Cardiac fibroblast (primary cell): ENCODE results near the gene RYR1.
"Not testable (repeated sequence)": the region's sequence is repeated elsewhere in the genome, so short reads cannot be mapped to it uniquely, and the experiment has no call there.

Experiments
- DNase-seq, 2 donors: peaks; one replicate each; pipeline versions ENCODE4 v3.0.0 to v3.0.0-alpha.2; 2010; ENCODE audit warnings: low read depth in 2 of 2
- H3K4me3 ChIP-seq, 2 donors: replicated peaks in 1 of 2; 1 replicate in 1 of 2; 2 replicates in 1 of 2; pipeline ENCODE4 v1.5.1; 2011; ENCODE audit warnings: low read depth in 2 of 2, low read length in 2 of 2, mild to moderate bottlenecking in 2 of 2, moderate library complexity in 1 of 2
- TF ChIP-seq, protein P1 (sequence below): IDR thresholded peaks from one replicate; pipeline ENCODE4 v1.5.1; 2011; ENCODE audit warnings: low read depth, mild to moderate bottlenecking, low read length, inconsistent platforms

The RYR1 gene

DNA sequence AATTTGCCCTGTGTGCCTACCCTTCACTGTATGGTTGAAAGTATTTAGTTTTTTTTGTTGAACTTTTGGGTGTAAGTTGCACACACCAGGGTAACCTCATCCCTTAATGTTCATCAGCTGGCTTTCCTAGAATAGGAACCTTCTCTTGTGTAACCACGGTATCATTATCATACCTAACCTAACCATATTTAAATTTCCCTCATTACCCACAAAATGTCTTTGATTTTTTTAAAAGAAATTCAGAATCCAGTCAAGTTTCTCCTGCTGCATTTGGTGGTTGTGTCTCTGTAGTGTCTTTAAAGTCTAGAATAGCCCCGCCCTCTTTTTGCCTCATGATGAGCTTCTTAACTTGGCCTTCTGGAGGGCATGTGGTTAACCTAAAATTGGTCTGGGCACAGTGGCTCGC, 80.3 kb downstream of the RYR1 start:
- H3K4me3 ChIP-seq = no peak overlapping the region
- TF ChIP-seq, protein P1, sequence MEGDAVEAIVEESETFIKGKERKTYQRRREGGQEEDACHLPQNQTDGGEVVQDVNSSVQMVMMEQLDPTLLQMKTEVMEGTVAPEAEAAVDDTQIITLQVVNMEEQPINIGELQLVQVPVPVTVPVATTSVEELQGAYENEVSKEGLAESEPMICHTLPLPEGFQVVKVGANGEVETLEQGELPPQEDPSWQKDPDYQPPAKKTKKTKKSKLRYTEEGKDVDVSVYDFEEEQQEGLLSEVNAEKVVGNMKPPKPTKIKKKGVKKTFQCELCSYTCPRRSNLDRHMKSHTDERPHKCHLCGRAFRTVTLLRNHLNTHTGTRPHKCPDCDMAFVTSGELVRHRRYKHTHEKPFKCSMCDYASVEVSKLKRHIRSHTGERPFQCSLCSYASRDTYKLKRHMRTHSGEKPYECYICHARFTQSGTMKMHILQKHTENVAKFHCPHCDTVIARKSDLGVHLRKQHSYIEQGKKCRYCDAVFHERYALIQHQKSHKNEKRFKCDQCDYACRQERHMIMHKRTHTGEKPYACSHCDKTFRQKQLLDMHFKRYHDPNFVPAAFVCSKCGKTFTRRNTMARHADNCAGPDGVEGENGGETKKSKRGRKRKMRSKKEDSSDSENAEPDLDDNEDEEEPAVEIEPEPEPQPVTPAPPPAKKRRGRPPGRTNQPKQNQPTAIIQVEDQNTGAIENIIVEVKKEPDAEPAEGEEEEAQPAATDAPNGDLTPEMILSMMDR = no peak
- no peak for DNase-seq

DNA sequence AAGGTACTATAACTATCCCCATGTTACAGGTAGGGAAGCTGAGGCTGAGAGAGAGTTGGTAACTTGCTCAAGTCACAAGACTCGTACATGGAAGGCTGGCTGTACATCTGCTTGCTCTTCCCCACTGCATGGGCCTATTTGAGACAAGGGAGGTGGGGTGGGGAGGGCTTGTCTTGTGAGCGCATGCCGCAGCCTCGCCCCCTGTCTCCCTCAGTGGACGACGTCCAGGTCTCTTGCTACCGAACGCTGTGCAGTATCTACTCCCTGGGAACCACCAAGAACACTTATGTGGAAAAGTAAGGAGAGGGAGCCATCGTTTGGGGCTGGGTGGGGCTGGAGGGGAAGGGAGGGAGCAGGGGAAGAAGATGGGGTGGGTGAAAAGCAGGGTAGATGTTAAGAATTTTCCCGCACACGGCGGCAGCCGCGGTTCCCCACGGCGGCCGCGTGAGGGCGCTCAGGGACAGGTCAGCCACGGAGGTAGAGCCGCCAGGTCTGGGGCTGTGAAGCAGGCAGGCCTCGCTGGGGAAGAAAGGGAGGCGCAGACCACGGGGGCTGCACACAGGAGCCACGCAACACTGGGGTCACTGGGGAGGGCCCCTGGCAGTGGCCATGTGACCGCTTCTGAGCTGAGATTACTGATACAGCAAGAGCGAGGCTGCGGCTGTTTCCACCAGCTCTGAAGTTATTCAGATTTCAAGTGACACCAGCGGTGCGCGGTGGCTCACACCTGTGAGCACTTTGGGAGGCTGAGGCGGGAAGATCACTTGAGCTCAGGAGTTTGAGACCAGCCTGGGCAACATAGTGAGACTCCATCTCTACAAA, 81.5 kb downstream of the RYR1 start:
- peak; percentile 62 to 65 for DNase-seq
- H3K4me3 ChIP-seq = no peak overlapping the region
- TF ChIP-seq, protein P1 = peak; percentile 89

DNA sequence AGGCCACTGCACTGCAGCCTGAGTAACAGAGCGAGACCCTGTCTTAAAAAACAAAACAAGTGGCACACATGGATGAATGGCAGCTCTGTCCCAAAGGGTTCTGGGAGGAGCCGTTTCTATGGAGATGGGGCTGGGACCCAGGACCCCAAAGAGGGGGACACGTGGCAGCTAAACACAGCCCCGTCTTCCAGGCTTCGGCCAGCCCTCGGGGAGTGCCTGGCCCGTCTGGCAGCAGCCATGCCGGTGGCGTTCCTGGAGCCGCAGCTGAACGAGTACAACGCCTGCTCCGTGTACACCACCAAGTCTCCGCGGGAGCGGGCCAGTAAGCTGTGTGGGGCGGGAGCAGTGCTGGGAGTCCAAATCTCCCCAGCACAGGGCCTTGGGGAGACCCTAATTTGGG, 82.4 kb downstream of the RYR1 start:
- H3K4me3 ChIP-seq = no peak overlapping the region
- no peak for DNase-seq
- TF ChIP-seq, protein P1 = no peak

DNA sequence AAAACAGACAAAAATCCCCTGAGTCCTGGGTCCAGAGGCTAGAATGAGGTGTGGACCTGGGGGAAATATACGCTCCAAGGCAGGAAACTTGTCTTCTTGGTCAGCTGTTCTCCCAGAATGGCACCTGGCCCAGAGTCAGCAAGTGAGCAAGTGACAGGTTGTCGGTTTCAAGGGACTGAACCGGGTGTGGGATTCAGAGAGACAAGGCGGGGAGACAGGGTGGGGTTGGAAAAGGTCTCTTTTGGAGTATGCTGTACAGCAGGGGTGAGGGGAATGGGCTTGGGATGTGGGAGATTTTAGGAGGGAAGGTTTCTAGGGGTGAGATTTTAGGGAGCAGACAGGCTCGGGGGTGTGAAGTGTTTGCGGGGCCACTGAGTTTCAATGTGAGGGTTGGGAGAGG, 83.3 kb downstream of the RYR1 start:
- no peak overlapping the region for H3K4me3 ChIP-seq
- no peak for DNase-seq
- TF ChIP-seq, protein P1 = no peak

DNA sequence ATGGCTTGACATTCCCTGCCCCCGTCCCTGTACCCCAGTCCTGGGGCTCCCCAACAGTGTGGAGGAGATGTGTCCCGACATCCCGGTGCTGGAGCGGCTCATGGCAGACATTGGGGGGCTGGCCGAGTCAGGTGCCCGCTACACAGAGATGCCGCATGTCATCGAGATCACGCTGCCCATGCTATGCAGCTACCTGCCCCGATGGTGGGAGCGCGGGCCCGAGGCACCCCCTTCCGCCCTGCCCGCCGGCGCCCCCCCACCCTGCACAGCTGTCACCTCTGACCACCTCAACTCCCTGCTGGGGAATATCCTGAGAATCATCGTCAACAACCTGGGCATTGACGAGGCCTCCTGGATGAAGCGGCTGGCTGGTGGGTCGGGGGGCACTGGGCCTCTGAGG, 83.8 kb downstream of the RYR1 start:
- DNase-seq = no peak
- H3K4me3 ChIP-seq = no peak overlapping the region
- TF ChIP-seq, protein P1 = no peak

DNA sequence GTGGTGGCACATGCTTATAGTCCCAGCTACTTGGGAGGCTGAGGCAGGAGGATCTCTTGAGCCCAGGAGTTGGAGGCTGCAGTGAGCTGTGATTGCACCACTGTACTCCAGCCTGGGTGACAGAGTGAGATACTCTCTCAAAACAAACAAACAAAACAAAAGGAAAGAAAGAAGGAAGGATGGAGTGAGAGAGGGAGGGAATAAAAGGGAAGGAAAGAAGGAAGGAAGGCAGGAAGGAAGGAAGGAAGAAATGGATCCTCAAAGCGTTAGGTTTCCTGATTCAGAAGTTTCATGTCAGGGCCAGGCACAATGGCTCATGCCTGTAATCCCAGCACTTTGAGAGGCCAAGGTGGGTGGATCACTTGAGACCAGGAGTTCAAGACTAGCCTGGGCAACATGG, 84.5 kb downstream of the RYR1 start:
- not testable (repeated sequence) for DNase-seq, H3K4me3 ChIP-seq

DNA sequence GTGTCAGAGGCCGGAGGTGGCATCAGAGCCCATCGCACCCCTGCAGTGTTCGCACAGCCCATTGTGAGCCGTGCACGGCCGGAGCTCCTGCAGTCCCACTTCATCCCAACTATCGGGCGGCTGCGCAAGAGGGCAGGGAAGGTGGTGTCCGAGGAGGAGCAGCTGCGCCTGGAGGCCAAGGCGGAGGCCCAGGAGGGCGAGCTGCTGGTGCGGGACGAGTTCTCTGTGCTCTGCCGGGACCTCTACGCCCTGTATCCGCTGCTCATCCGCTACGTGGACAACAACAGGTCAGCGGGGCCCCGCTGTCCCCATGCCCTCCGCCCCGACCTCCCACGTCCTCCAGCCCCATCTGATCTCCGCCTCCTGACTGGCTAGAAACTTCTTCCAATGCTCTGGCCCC, 85.7 kb downstream of the RYR1 start:
- no peak for DNase-seq
- no peak overlapping the region for H3K4me3 ChIP-seq
- TF ChIP-seq, protein P1 = no peak
